Measurements from ENCODE around the gene PPM1H. TPM values are rescaled to one million over a fixed set of nuclear protein-coding genes. Genes with fewer than 3 reads are reported as not detected.

The PPM1H gene
- total RNA-seq, 1 donor from 2014 or later: 0.49 TPM

GRCh38 chr12:62959745-62960144 is 24.8 kb upstream of the PPM1H start:
- TF ChIP-seq POLR2A (IDR thresholded peaks at IDR 0.05) (no peak), POLR2AphosphoS5 (IDR thresholded peaks at IDR 0.05; ENCODE audit: insufficient read depth in 1 of 2, low read depth in 1 of 2) (no peak), CTCF (IDR thresholded peaks at IDR 0.05) (no peak)
- intact Hi-C loops (cut with DNase I): no loop called here
- DNase-seq (ENCODE audit: extremely low spot score in 2 of 2): no peak
- no peaks in the 10 kb centered on the region for H3K36me3 ChIP-seq
- no peak overlapping the region for H3K27ac ChIP-seq
- no peak overlapping the region for H3K4me3 ChIP-seq
- no peaks in the 10 kb centered on the region for H3K4me1 ChIP-seq
- no peaks in the 10 kb centered on the region for H3K9me3 ChIP-seq
- H3K27me3 ChIP-seq: no peaks in the 10 kb centered on the region

- no peaks in the 10 kb centered on the region for H3K36me3 ChIP-seq
- TF ChIP-seq POLR2A (IDR thresholded peaks at IDR 0.05) (no peak), POLR2AphosphoS5 (IDR thresholded peaks at IDR 0.05; ENCODE audit: insufficient read depth in 1 of 2, low read depth in 1 of 2) (no peak), CTCF (IDR thresholded peaks at IDR 0.05) (no peak)
- H3K27me3 ChIP-seq: no peaks in the 10 kb centered on the region
- no peak overlapping the region for H3K27ac ChIP-seq
- H3K4me3 ChIP-seq: no peak overlapping the region
- no peaks in the 10 kb centered on the region for H3K4me1 ChIP-seq
- intact Hi-C loops (cut with DNase I): no loop called here
- DNase-seq (ENCODE audit: extremely low spot score in 2 of 2): no peak
- H3K9me3 ChIP-seq: no peaks in the 10 kb centered on the region
Observed at GRCh38 chr12:62957233-62957953, 22.4 kb upstream of the PPM1H start.

GRCh38 chr12:62955678-62956077 is 20.7 kb upstream of the PPM1H start:
- DNase-seq (ENCODE audit: extremely low spot score in 2 of 2): no peak
- TF ChIP-seq POLR2A (IDR thresholded peaks at IDR 0.05): no peak
- no peak for TF ChIP-seq POLR2AphosphoS5 (IDR thresholded peaks at IDR 0.05; ENCODE audit: insufficient read depth in 1 of 2, low read depth in 1 of 2)
- no peak for TF ChIP-seq CTCF (IDR thresholded peaks at IDR 0.05)

GRCh38 chr12:62950317-62950716 is 15.4 kb upstream of the PPM1H start:
- Histone ChIP-seq H3K27me3 (no peaks in the 10 kb centered on the region), H3K27ac (no peak overlapping the region), H3K4me3 (no peak overlapping the region), H3K9me3 (no peaks in the 10 kb centered on the region), H3K36me3 (no peaks in the 10 kb centered on the region), H3K4me1 (no peaks in the 10 kb centered on the region)
- intact Hi-C loops (cut with DNase I): no loop called here
- DNase-seq (ENCODE audit: extremely low spot score in 2 of 2): no peak
- TF ChIP-seq POLR2A (IDR thresholded peaks at IDR 0.05) (no peak), POLR2AphosphoS5 (IDR thresholded peaks at IDR 0.05; ENCODE audit: insufficient read depth in 1 of 2, low read depth in 1 of 2) (no peak), CTCF (IDR thresholded peaks at IDR 0.05) (no peak)

More at GRCh38 chr12:62955678-62956077, 20.7 kb upstream of the PPM1H start:
- Histone ChIP-seq H3K9me3 (no peaks in the 10 kb centered on the region), H3K27ac (no peak overlapping the region), H3K36me3 (no peaks in the 10 kb centered on the region), H3K4me1 (no peaks in the 10 kb centered on the region), H3K4me3 (no peak overlapping the region), H3K27me3 (no peaks in the 10 kb centered on the region)
- intact Hi-C loops (cut with DNase I): no loop called here

- H3K36me3 ChIP-seq: no peaks in the 10 kb centered on the region
- DNase-seq (ENCODE audit: extremely low spot score in 2 of 2): no peak
- TF ChIP-seq POLR2A (IDR thresholded peaks at IDR 0.05) (no peak), POLR2AphosphoS5 (IDR thresholded peaks at IDR 0.05; ENCODE audit: insufficient read depth in 1 of 2, low read depth in 1 of 2) (no peak), CTCF (IDR thresholded peaks at IDR 0.05) (no peak)
- H3K4me3 ChIP-seq: no peak overlapping the region
- no peaks in the 10 kb centered on the region for H3K4me1 ChIP-seq
- no peaks in the 10 kb centered on the region for H3K9me3 ChIP-seq
- intact Hi-C loops (cut with DNase I): no loop called here
- no peaks in the 10 kb centered on the region for H3K27me3 ChIP-seq
- no peak overlapping the region for H3K27ac ChIP-seq
Observed at GRCh38 chr12:62948123-62948522, 13.2 kb upstream of the PPM1H start.

Data from vagina (tissue), 2 donors.